BLaER1 (cell line): ENCODE measurements around the gene GPS1.

Experiments
- H3K27ac ChIP-seq: shearing (Covaris generic); formaldehyde crosslinking; 2 replicates; pipeline ENCODE4 v1.8.1; 2022
- H3K27me3 ChIP-seq: shearing (Covaris generic); formaldehyde crosslinking; 2 replicates; pipeline ENCODE4 v1.8.1; 2022
- H3K36me3 ChIP-seq: shearing (Covaris generic); formaldehyde crosslinking; 2 replicates; pipeline ENCODE4 v1.8.1; 2022
- H3K4me1 ChIP-seq: shearing (Covaris generic); formaldehyde crosslinking; 2 replicates; pipeline ENCODE4 v1.8.1; 2022
- H3K4me2 ChIP-seq: shearing (Covaris generic); formaldehyde crosslinking; 2 replicates; pipeline ENCODE4 v1.8.1; 2022
- H3K4me3 ChIP-seq: shearing (Covaris generic); formaldehyde crosslinking; 2 replicates; pipeline ENCODE4 v1.8.1; 2022
- H3K9ac ChIP-seq: shearing (Covaris generic); formaldehyde crosslinking; 2 replicates; pipeline ENCODE4 v1.8.1; 2022
- H3K9me3 ChIP-seq: shearing (Covaris generic); formaldehyde crosslinking; 2 replicates; pipeline ENCODE4 v1.8.1; 2022
- H4K20me1 ChIP-seq: shearing (Covaris generic); formaldehyde crosslinking; 2 replicates; pipeline ENCODE4 v1.8.1; 2022
- Cebpa-rat ChIP-seq: shearing (Covaris generic); IDR thresholded peaks from 2 replicates; pipeline ENCODE4 v1.8.1; 2022

The GPS1 gene

GRCh38 chr17:82008258-82008940 lies 43.3 kb upstream of the GPS1 start:
- H4K20me1 ChIP-seq = peaks cover 81% of the 10 kb centered on the region
- peaks cover 35% of the 10 kb centered on the region for H3K27me3 ChIP-seq
- H3K9ac ChIP-seq = no peak overlapping the region
- no peak for TF ChIP-seq Cebpa-rat
- peaks cover 80% of the 10 kb centered on the region for H3K4me1 ChIP-seq
- H3K27ac ChIP-seq = no peak overlapping the region
- H3K4me2 ChIP-seq = peak overlapping the region; percentile 70
- H3K9me3 ChIP-seq = no peaks in the 10 kb centered on the region
- H3K36me3 ChIP-seq = no peaks in the 10 kb centered on the region; the same call in 1 of the 2 replicates
- no peak overlapping the region for H3K4me3 ChIP-seq

GRCh38 chr17:82008941-82009405 lies 42.7 kb upstream of the GPS1 start:
- Histone ChIP-seq H3K27me3 (peaks cover 41% of the 10 kb centered on the region), H3K36me3 (no peaks in the 10 kb centered on the region; the same call in 1 of the 2 replicates), H3K4me3 (no peak overlapping the region), H3K4me2 (no peak overlapping the region), H3K27ac (no peak overlapping the region), H3K9me3 (no peaks in the 10 kb centered on the region), H3K4me1 (peaks cover 80% of the 10 kb centered on the region), H4K20me1 (peaks cover 81% of the 10 kb centered on the region), H3K9ac (no peak overlapping the region)
- TF ChIP-seq Cebpa-rat = no peak

GRCh38 chr17:82009413-82009812 lies 42.3 kb upstream of the GPS1 start:
- H3K4me1 ChIP-seq = peaks cover 80% of the 10 kb centered on the region
- no peaks in the 10 kb centered on the region; the same call in 1 of the 2 replicates for H3K36me3 ChIP-seq
- peaks cover 81% of the 10 kb centered on the region for H4K20me1 ChIP-seq
- H3K9ac ChIP-seq = no peak overlapping the region
- no peak overlapping the region for H3K27ac ChIP-seq
- TF ChIP-seq Cebpa-rat = no peak
- peaks cover 46% of the 10 kb centered on the region for H3K27me3 ChIP-seq
- H3K4me3 ChIP-seq = no peak overlapping the region
- H3K4me2 ChIP-seq = no peak overlapping the region
- no peaks in the 10 kb centered on the region for H3K9me3 ChIP-seq

- H3K4me3 ChIP-seq = no peak overlapping the region
- peaks cover 78% of the 10 kb centered on the region for H3K4me1 ChIP-seq
- peaks cover 67% of the 10 kb centered on the region for H4K20me1 ChIP-seq
- no peak overlapping the region for H3K9ac ChIP-seq
- peaks cover 47% of the 10 kb centered on the region for H3K27me3 ChIP-seq
- no peak overlapping the region for H3K27ac ChIP-seq
- peak overlapping the region; percentile 85 for H3K4me2 ChIP-seq
- no peaks in the 10 kb centered on the region for H3K9me3 ChIP-seq
- H3K36me3 ChIP-seq = no peaks in the 10 kb centered on the region; the same call in 1 of the 2 replicates
- TF ChIP-seq Cebpa-rat = no peak
These were observed 40.8 kb upstream of the GPS1 start for GRCh38 chr17:82010575-82011525.

GRCh38 chr17:82011617-82012187 lies 40.0 kb upstream of the GPS1 start:
- peaks cover 58% of the 10 kb centered on the region for H4K20me1 ChIP-seq
- no peak overlapping the region for H3K27ac ChIP-seq
- H3K36me3 ChIP-seq = no peaks in the 10 kb centered on the region; the same call in 1 of the 2 replicates
- H3K4me3 ChIP-seq = no peak overlapping the region
- H3K4me2 ChIP-seq = peak overlapping the region; percentile 85
- TF ChIP-seq Cebpa-rat = no peak
- H3K4me1 ChIP-seq = peaks cover 71% of the 10 kb centered on the region
- H3K9ac ChIP-seq = peak overlapping the region; percentile 57
- H3K27me3 ChIP-seq = peaks cover 44% of the 10 kb centered on the region
- H3K9me3 ChIP-seq = no peaks in the 10 kb centered on the region

GRCh38 chr17:82012261-82012639 lies 39.4 kb upstream of the GPS1 start:
- Histone ChIP-seq H3K9ac (peak overlapping the region; percentile 57), H3K9me3 (no peaks in the 10 kb centered on the region), H3K27ac (peak overlapping the region; percentile 35), H3K4me3 (no peak overlapping the region), H3K36me3 (peaks cover under 1% of the 10 kb centered on the region; the same call in 1 of the 2 replicates), H4K20me1 (peaks cover 53% of the 10 kb centered on the region), H3K27me3 (peaks cover 38% of the 10 kb centered on the region), H3K4me1 (peaks cover 66% of the 10 kb centered on the region), H3K4me2 (peak overlapping the region; percentile 85)
- TF ChIP-seq Cebpa-rat = no peak

GRCh38 chr17:82012640-82013295 lies 38.9 kb upstream of the GPS1 start:
- H3K4me1 ChIP-seq = peaks cover 60% of the 10 kb centered on the region
- no peaks in the 10 kb centered on the region for H3K9me3 ChIP-seq
- peak overlapping the region; percentile 85 for H3K4me2 ChIP-seq
- H4K20me1 ChIP-seq = peaks cover 47% of the 10 kb centered on the region
- no peak for TF ChIP-seq Cebpa-rat
- H3K36me3 ChIP-seq = peaks cover 6% of the 10 kb centered on the region; the same call in 1 of the 2 replicates
- H3K9ac ChIP-seq = peak overlapping the region; percentile 57
- H3K27ac ChIP-seq = peak overlapping the region; percentile 35; the same call in 1 of the 2 replicates
- H3K27me3 ChIP-seq = peaks cover 38% of the 10 kb centered on the region
- no peak overlapping the region for H3K4me3 ChIP-seq

GRCh38 chr17:82013341-82013740 lies 38.4 kb upstream of the GPS1 start:
- no peak for TF ChIP-seq Cebpa-rat
- H3K4me3 ChIP-seq = no peak overlapping the region
- H3K27me3 ChIP-seq = peaks cover 38% of the 10 kb centered on the region
- peak overlapping the region; percentile 57 for H3K9ac ChIP-seq
- no peak overlapping the region for H3K27ac ChIP-seq
- peaks cover 44% of the 10 kb centered on the region for H4K20me1 ChIP-seq
- peak overlapping the region; percentile 85 for H3K4me2 ChIP-seq
- H3K9me3 ChIP-seq = no peaks in the 10 kb centered on the region
- H3K36me3 ChIP-seq = peaks cover 12% of the 10 kb centered on the region
- peaks cover 55% of the 10 kb centered on the region for H3K4me1 ChIP-seq

GRCh38 chr17:82013772-82014321 lies 37.9 kb upstream of the GPS1 start:
- peak overlapping the region; percentile 57; the same call in 1 of the 2 replicates for H3K9ac ChIP-seq
- H3K9me3 ChIP-seq = no peaks in the 10 kb centered on the region
- peaks cover 17% of the 10 kb centered on the region for H3K36me3 ChIP-seq
- peak overlapping the region; percentile 85 for H3K4me2 ChIP-seq
- peaks cover 38% of the 10 kb centered on the region for H3K27me3 ChIP-seq
- H3K4me3 ChIP-seq = no peak overlapping the region
- no peak for TF ChIP-seq Cebpa-rat
- no peak overlapping the region for H3K27ac ChIP-seq
- peaks cover 53% of the 10 kb centered on the region for H3K4me1 ChIP-seq
- peaks cover 44% of the 10 kb centered on the region for H4K20me1 ChIP-seq
